ENCODE measurements around the gene POFUT2. TPM values are rescaled to one million over a fixed set of nuclear protein-coding genes. Genes with fewer than 3 reads are reported as not detected.
"Not testable (repeated sequence)": the region's sequence is repeated elsewhere in the genome, so short reads cannot be mapped to it uniquely, and the experiment has no call there.

POFUT2 gene
- total RNA-seq, 4 donors from 2014 or later = 4.8 to 11.0 (median 5.9) TPM

DNA sequence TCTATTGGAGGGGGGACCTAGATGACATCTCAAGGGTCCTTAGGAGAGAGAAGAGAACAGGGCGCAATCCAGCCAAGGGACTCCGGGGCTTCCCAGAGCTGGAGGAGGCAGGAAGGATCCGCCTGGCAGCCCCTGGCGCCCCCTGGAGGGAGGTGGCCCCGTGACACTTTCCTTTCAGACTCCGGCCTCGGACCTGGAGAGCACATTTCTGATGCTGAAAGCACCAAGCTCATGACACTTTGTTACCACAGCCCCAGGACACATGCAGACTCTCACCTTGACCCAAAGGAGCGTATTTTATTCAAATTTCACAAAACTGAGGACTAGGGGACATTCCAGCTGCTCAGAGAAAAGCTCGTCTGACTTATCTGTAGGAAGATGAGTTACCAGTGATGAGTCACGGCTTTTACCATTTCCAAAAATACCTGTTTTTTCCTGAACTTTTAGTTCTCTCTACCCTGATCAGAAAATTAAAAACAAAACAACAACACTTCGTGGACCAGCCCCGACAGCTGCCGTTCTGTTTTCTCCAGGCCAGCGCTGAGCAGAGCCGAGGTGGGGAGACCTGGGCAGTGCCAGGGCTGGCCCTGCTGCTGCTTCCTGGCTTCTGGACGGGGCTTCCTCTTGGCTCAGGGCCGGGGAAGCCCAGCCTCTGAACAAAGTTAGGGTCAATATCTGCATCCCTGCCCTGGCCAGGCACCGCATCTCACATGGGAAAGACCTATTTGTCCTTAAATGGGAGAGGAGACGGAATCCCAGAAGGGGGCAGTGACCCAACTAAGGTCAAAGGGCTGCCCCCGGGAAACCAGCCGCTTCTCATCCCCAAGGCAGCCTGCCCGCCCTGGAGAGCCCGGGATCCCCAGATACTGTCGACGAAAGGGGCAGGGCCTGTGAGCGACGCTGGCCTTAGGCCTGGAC is 21.6 kb upstream of the POFUT2 start:
- Histone ChIP-seq H3K4me1 (peaks cover 6 to 28% of the 10 kb centered on the region in 2 donors), H3K9me3 (no peaks in the 10 kb centered on the region), H3K27ac (peak overlapping the region; percentile 25 to 78 (median 58)), H3K4me3 (no peak overlapping the region), H3K27me3 (peaks cover 16 to 32% (median 18%) of the 10 kb centered on the region in 3 donors), H3K36me3 (no peaks in the 10 kb centered on the region)
- intact Hi-C loops (cut with DNase I; ENCODE audit: low total_unique reads) = loop anchor here (1.0 kb wide), 1 partner anchor 17 kb away; no protein-coding TSS in a partner anchor
- ATAC-seq (peak; percentile 49 to 51), DNase-seq (no peak)
- in situ Hi-C loops (cut with MboI; ENCODE audit: low sequenced_read_pairs in 4 of 4) = no loop called here
- TF ChIP-seq, protein P1, sequence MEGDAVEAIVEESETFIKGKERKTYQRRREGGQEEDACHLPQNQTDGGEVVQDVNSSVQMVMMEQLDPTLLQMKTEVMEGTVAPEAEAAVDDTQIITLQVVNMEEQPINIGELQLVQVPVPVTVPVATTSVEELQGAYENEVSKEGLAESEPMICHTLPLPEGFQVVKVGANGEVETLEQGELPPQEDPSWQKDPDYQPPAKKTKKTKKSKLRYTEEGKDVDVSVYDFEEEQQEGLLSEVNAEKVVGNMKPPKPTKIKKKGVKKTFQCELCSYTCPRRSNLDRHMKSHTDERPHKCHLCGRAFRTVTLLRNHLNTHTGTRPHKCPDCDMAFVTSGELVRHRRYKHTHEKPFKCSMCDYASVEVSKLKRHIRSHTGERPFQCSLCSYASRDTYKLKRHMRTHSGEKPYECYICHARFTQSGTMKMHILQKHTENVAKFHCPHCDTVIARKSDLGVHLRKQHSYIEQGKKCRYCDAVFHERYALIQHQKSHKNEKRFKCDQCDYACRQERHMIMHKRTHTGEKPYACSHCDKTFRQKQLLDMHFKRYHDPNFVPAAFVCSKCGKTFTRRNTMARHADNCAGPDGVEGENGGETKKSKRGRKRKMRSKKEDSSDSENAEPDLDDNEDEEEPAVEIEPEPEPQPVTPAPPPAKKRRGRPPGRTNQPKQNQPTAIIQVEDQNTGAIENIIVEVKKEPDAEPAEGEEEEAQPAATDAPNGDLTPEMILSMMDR (IDR thresholded peaks at IDR 0.05 in 4 of 5, conservative IDR thresholded peaks at IDR 0.05 in 1 of 5) = peak; percentile 38 to 64 (median 51)
- no peak for TF ChIP-seq POLR2A (IDR thresholded peaks at IDR 0.05)

GRCh38 chr21:45308194-45309068 is 20.7 kb upstream of the POFUT2 start:
- intact Hi-C loops (cut with DNase I; ENCODE audit: low total_unique reads) (loop anchor here (1.0 kb wide), 1 partner anchor 16 kb away; no protein-coding TSS in a partner anchor), in situ Hi-C loops (cut with MboI; ENCODE audit: low sequenced_read_pairs in 4 of 4) (no loop called here)
- H3K9me3 ChIP-seq = no peaks in the 10 kb centered on the region
- H3K4me1 ChIP-seq = peaks cover 6 to 28% of the 10 kb centered on the region in 2 donors
- no peak for TF ChIP-seq POLR2A (IDR thresholded peaks at IDR 0.05)
- TF ChIP-seq, protein P1 (IDR thresholded peaks at IDR 0.05 in 4 of 5, conservative IDR thresholded peaks at IDR 0.05 in 1 of 5) = no peak
- H3K36me3 ChIP-seq = no peaks in the 10 kb centered on the region
- peaks cover 16 to 32% (median 18%) of the 10 kb centered on the region in 3 donors for H3K27me3 ChIP-seq
- DNase-seq (no peak), ATAC-seq (no peak)
- H3K27ac ChIP-seq = peak overlapping the region; percentile 25 to 78 (median 45)
- no peak overlapping the region for H3K4me3 ChIP-seq

GRCh38 chr21:45307597-45308158 is 20.0 kb upstream of the POFUT2 start:
- H3K4me3 ChIP-seq; DNase-seq; in situ Hi-C loops (cut with MboI; ENCODE audit: low sequenced_read_pairs in 4 of 4); ATAC-seq; H3K9me3 ChIP-seq; intact Hi-C loops (cut with DNase I; ENCODE audit: low total_unique reads); H3K36me3 ChIP-seq: not testable (repeated sequence)
- Histone ChIP-seq H3K27ac (peak overlapping the region in 1 of 4 donors; percentile 54), H3K4me1 (peaks cover 10 to 28% of the 10 kb centered on the region in 2 donors), H3K27me3 (peaks cover 16 to 32% (median 18%) of the 10 kb centered on the region in 3 donors)

GRCh38 chr21:45306832-45307571 is 19.3 kb upstream of the POFUT2 start:
- peak overlapping the region; percentile 50 to 71 (median 62) for H3K27ac ChIP-seq
- in situ Hi-C loops (cut with MboI; ENCODE audit: low sequenced_read_pairs in 4 of 4) = no loop called here
- no peak overlapping the region for H3K4me3 ChIP-seq
- ATAC-seq (peak; percentile 43 to 48), DNase-seq (peak; percentile 32 to 56)
- peak; percentile 12 to 16 for TF ChIP-seq POLR2A (IDR thresholded peaks at IDR 0.05)
- TF ChIP-seq, protein P1 (IDR thresholded peaks at IDR 0.05 in 4 of 5, conservative IDR thresholded peaks at IDR 0.05 in 1 of 5) = no peak
- intact Hi-C loops (cut with DNase I; ENCODE audit: low total_unique reads) = no loop called here
- no peaks in the 10 kb centered on the region for H3K9me3 ChIP-seq
- H3K36me3 ChIP-seq = no peaks in the 10 kb centered on the region
- H3K4me1 ChIP-seq = peaks cover 15 to 28% of the 10 kb centered on the region in 2 donors
- H3K27me3 ChIP-seq = peaks cover 16 to 32% (median 18%) of the 10 kb centered on the region in 3 donors

Data from gastrocnemius medialis (tissue), 4 donors.